WTC11 (cell line): Measurements from ENCODE around the gene LIX1L. TPM values are rescaled to one million over a fixed set of nuclear protein-coding genes. Genes with fewer than 3 reads are reported as not detected.

Experiments
- ATAC-seq: fragments of 200-7000 bp; cut with Tn5 transposase; 2 replicates; pipeline ENCODE4 v1.10.0; 2021; ENCODE audit warnings: mild to moderate bottlenecking, moderate library complexity
- CTCF ChIA-PET: fragments of 300-600 bp; sonication (Branson Sonifier 250); formaldehyde crosslinking; loops from one replicate; lab custom pipeline; 2021; ENCODE audit warnings: antibody characterized with exemption; lab: Charles Lee
- POLR2A ChIA-PET: fragments of 350-600 bp; sonication (Branson Sonifier 250); formaldehyde crosslinking; loops from one replicate; lab custom pipeline; 2021; ENCODE audit warnings: antibody characterized with exemption; lab: Charles Lee
- DNase-seq: peaks from one replicate; pipeline ENCODE4 v3.0.0; 2021; ENCODE audit warnings: low spot score
- H3K27ac Mint-ChIP-seq: 2 replicates; pipeline ENCODE4 v1.8.0; 2021; ENCODE audit warnings: mixed read lengths
- H3K27me3 Mint-ChIP-seq: 2 replicates; pipeline ENCODE4 v1.8.0; 2021; ENCODE audit warnings: low read depth, mild to moderate bottlenecking, moderate library complexity, mixed read lengths
- H3K36me3 Mint-ChIP-seq: 2 replicates; pipeline ENCODE4 v1.8.0; 2021; ENCODE audit warnings: mixed read lengths
- H3K4me1 Mint-ChIP-seq: 2 replicates; pipeline ENCODE4 v1.8.0; 2022; ENCODE audit warnings: mixed read lengths
- H3K4me3 Mint-ChIP-seq: 2 replicates; pipeline ENCODE4 v1.8.0; 2021; ENCODE audit warnings: mild to moderate bottlenecking, moderate library complexity, mixed read lengths
- H3K9me3 Mint-ChIP-seq: 2 replicates; pipeline ENCODE4 v1.8.0; 2021; ENCODE audit warnings: mixed read lengths
- CREM ChIP-seq: sonication (generic); formaldehyde crosslinking; IDR thresholded peaks from 2 replicates; pipeline ENCODE4 v1.8.1; 2022; ENCODE audit warnings: mild to moderate bottlenecking, missing genetic modification reagents, moderate library complexity
- ESRRA ChIP-seq: sonication (generic); formaldehyde crosslinking; IDR thresholded peaks from 2 replicates; pipeline ENCODE4 v1.8.1; 2022; ENCODE audit warnings: mild to moderate bottlenecking, missing genetic modification reagents, borderline replicate concordance
- ETV6 ChIP-seq: sonication (generic); formaldehyde crosslinking; IDR thresholded peaks from 2 replicates; pipeline ENCODE4 v1.8.1; 2022; ENCODE audit warnings: mild to moderate bottlenecking, missing genetic modification reagents
- HMGXB4 ChIP-seq: sonication (generic); formaldehyde crosslinking; IDR thresholded peaks from 2 replicates; pipeline ENCODE4 v1.8.1; 2023; ENCODE audit warnings: mild to moderate bottlenecking, moderate library complexity, missing genetic modification reagents
- KAT7 ChIP-seq: sonication (generic); formaldehyde crosslinking; IDR thresholded peaks from 2 replicates; pipeline ENCODE4 v1.8.1; 2023; ENCODE audit warnings: missing genetic modification reagents, mild to moderate bottlenecking, borderline replicate concordance
- MXD4 ChIP-seq: fragments of 250-450 bp; sonication (Bioruptor Pico); IDR thresholded peaks from 2 replicates; pipeline ENCODE4 v1.8.0; 2021; ENCODE audit warnings: mild to moderate bottlenecking, moderate library complexity, borderline replicate concordance
- MYBL2 ChIP-seq: sonication (generic); formaldehyde crosslinking; IDR thresholded peaks from 2 replicates; pipeline ENCODE4 v1.8.1; 2023; ENCODE audit warnings: mild to moderate bottlenecking, moderate library complexity, missing genetic modification reagents
- NFATC4 ChIP-seq: fragments of 250-450 bp; sonication (Bioruptor Pico); IDR thresholded peaks from 2 replicates; pipeline ENCODE4 v1.9.0; 2021; ENCODE audit warnings: mild to moderate bottlenecking
- OVOL2 ChIP-seq: fragments of 250-450 bp; sonication (Bioruptor Pico); IDR thresholded peaks from 2 replicates; pipeline ENCODE4 v1.9.0; 2021; ENCODE audit warnings: mild to moderate bottlenecking, borderline replicate concordance
- PRDM15 ChIP-seq: sonication (generic); formaldehyde crosslinking; IDR thresholded peaks from 2 replicates; pipeline ENCODE4 v1.8.0; 2022; ENCODE audit warnings: missing genetic modification reagents
- PRRX2 ChIP-seq: fragments of 250-450 bp; sonication (Bioruptor Pico); IDR thresholded peaks from 2 replicates; pipeline ENCODE4 v1.8.0; 2021; ENCODE audit warnings: mild to moderate bottlenecking
- RELA ChIP-seq: sonication (generic); formaldehyde crosslinking; IDR thresholded peaks from 2 replicates; pipeline ENCODE4 v1.8.1; 2022; ENCODE audit warnings: missing genetic modification reagents, mild to moderate bottlenecking, borderline replicate concordance
- RORB ChIP-seq: fragments of 250-450 bp; sonication (Bioruptor Pico); IDR thresholded peaks from 2 replicates; pipeline ENCODE4 v1.9.0; 2021; ENCODE audit warnings: mild to moderate bottlenecking
- SMAD4 ChIP-seq: sonication (generic); formaldehyde crosslinking; IDR thresholded peaks from 2 replicates; pipeline ENCODE4 v1.8.0; 2022; ENCODE audit warnings: mild to moderate bottlenecking, missing genetic modification reagents
- SP1 ChIP-seq: sonication (generic); formaldehyde crosslinking; conservative IDR thresholded peaks from 2 replicates; pipeline ENCODE4 v1.8.1; 2022; ENCODE audit warnings: missing genetic modification reagents
- ZNF219 ChIP-seq: sonication (generic); formaldehyde crosslinking; IDR thresholded peaks from 2 replicates; pipeline ENCODE4 v1.8.0; 2023; ENCODE audit warnings: missing genetic modification reagents, mild to moderate bottlenecking, borderline replicate concordance
- ZNF396 ChIP-seq: fragments of 250-450 bp; sonication (Bioruptor Pico); IDR thresholded peaks from 2 replicates; pipeline ENCODE4 v1.8.0; 2021; ENCODE audit warnings: mild to moderate bottlenecking, moderate library complexity, borderline replicate concordance
- total RNA-seq: library from RNA; stranded (reverse); gene quantifications from 3 replicates; pipeline ENCODE4 v1.2.3, GENCODE V29; 2021
- TF ChIP-seq, protein P1 (sequence below): sonication (generic); formaldehyde crosslinking; IDR thresholded peaks from 2 replicates; pipeline ENCODE4 v1.8.0; 2022; ENCODE audit warnings: mild to moderate bottlenecking, missing genetic modification reagents
- TF ChIP-seq, protein P2 (sequence below): sonication (generic); formaldehyde crosslinking; IDR thresholded peaks from 2 replicates; pipeline ENCODE4 v1.8.0; 2022; ENCODE audit warnings: mild to moderate bottlenecking, missing genetic modification reagents
- TF ChIP-seq, protein P3 (sequence below): sonication (generic); formaldehyde crosslinking; conservative IDR thresholded peaks from 2 replicates; pipeline ENCODE4 v1.8.1; 2023; ENCODE audit warnings: mild to moderate bottlenecking, low read depth, missing genetic modification reagents, moderate library complexity
- TF ChIP-seq, protein P4 (sequence below): fragments of 250-450 bp; sonication (Bioruptor Pico); IDR thresholded peaks from 2 replicates; pipeline ENCODE4 v1.8.0; 2021; ENCODE audit warnings: mild to moderate bottlenecking

Gene LIX1L
- total RNA-seq, 1 experiment from 2014 or later = 3.0 TPM

GRCh38 chr1:145956781-145957442 is 905 bp downstream of the LIX1L start (continued):
- no peak for TF ChIP-seq ETV6
- no peak for TF ChIP-seq KAT7 (CRISPR knock-in tag)
- TF ChIP-seq, protein P1, sequence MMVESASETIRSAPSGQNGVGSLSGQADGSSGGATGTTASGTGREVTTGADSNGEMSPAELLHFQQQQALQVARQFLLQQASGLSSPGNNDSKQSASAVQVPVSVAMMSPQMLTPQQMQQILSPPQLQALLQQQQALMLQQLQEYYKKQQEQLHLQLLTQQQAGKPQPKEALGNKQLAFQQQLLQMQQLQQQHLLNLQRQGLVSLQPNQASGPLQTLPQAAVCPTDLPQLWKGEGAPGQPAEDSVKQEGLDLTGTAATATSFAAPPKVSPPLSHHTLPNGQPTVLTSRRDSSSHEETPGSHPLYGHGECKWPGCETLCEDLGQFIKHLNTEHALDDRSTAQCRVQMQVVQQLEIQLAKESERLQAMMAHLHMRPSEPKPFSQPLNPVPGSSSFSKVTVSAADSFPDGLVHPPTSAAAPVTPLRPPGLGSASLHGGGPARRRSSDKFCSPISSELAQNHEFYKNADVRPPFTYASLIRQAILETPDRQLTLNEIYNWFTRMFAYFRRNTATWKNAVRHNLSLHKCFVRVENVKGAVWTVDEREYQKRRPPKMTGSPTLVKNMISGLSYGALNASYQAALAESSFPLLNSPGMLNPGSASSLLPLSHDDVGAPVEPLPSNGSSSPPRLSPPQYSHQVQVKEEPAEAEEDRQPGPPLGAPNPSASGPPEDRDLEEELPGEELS (CRISPR knock-in tag) = no peak

GRCh38 chr1:145956361-145956760 is 1.5 kb downstream of the LIX1L start:
- Mint-ChIP-seq H3K27ac (no peak overlapping the region), H3K4me1 (peaks cover 22% of the 10 kb centered on the region), H3K4me3 (no peak overlapping the region), H3K9me3 (no peaks in the 10 kb centered on the region), H3K36me3 (no peaks in the 10 kb centered on the region), H3K27me3 (peaks cover 83% of the 10 kb centered on the region)
- CTCF ChIA-PET = interaction anchor here (2.4 kb wide), 1 partner anchor 51 kb away, joined by 16 read pairs; no protein-coding TSS in a partner anchor
- DNase-seq (no peak), ATAC-seq (no peak)
- TF ChIP-seq, protein P2, sequence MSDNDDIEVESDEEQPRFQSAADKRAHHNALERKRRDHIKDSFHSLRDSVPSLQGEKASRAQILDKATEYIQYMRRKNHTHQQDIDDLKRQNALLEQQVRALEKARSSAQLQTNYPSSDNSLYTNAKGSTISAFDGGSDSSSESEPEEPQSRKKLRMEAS = no peak
- no peak for TF ChIP-seq RELA (CRISPR knock-in tag)
- no peak for TF ChIP-seq ETV6
- no peak for TF ChIP-seq CREM
- no peak for TF ChIP-seq PRRX2 (CRISPR knock-in tag)
- no peak for TF ChIP-seq NFATC4
- TF ChIP-seq, protein P3, sequence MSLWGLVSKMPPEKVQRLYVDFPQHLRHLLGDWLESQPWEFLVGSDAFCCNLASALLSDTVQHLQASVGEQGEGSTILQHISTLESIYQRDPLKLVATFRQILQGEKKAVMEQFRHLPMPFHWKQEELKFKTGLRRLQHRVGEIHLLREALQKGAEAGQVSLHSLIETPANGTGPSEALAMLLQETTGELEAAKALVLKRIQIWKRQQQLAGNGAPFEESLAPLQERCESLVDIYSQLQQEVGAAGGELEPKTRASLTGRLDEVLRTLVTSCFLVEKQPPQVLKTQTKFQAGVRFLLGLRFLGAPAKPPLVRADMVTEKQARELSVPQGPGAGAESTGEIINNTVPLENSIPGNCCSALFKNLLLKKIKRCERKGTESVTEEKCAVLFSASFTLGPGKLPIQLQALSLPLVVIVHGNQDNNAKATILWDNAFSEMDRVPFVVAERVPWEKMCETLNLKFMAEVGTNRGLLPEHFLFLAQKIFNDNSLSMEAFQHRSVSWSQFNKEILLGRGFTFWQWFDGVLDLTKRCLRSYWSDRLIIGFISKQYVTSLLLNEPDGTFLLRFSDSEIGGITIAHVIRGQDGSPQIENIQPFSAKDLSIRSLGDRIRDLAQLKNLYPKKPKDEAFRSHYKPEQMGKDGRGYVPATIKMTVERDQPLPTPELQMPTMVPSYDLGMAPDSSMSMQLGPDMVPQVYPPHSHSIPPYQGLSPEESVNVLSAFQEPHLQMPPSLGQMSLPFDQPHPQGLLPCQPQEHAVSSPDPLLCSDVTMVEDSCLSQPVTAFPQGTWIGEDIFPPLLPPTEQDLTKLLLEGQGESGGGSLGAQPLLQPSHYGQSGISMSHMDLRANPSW (CRISPR knock-in tag) = no peak
- TF ChIP-seq HMGXB4 (CRISPR knock-in tag) = no peak
- POLR2A ChIA-PET = no interaction called here

DNA sequence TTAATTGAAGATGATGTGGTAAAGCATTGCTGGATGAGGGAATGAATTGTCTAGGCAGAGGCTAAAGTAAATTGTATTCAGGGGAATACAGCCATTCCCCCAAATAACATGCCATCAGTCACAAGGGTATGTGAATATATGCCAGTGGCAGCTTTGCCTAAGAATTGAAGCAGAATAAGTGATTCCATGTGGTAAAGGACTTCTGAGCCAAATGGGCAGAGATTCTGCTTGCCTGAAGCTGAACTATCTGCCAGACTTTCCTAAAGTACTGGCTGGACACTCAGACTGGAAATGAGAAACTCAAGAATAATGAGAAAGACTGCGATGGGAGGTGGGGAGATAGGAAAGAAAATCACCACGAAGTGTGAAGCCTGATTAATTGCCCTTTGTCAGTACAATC is 2.4 kb downstream of the LIX1L start:
- ChIA-PET CTCF (no interaction called here), POLR2A (interaction anchor here (1.4 kb wide), 1 partner anchor 9 kb away, joined by 3 read pairs; the partner anchor contains the start of genes ANKRD34A and POLR3GL)
- no peaks in the 10 kb centered on the region for H3K36me3 Mint-ChIP-seq
- ATAC-seq (no peak), DNase-seq (no peak)
- no peak overlapping the region for H3K27ac Mint-ChIP-seq
- H3K4me1 Mint-ChIP-seq = peaks cover 24% of the 10 kb centered on the region
- H3K9me3 Mint-ChIP-seq = no peaks in the 10 kb centered on the region
- H3K27me3 Mint-ChIP-seq = peaks cover 74% of the 10 kb centered on the region
- H3K4me3 Mint-ChIP-seq = no peak overlapping the region
- TF ChIP-seq KAT7 (CRISPR knock-in tag) = no peak
- no peak for TF ChIP-seq PRDM15 (CRISPR knock-in tag)
- TF ChIP-seq ZNF219 (CRISPR knock-in tag) = no peak
- no peak for TF ChIP-seq ESRRA (CRISPR knock-in tag)
- no peak for TF ChIP-seq ZNF396 (CRISPR knock-in tag)
- no peak for TF ChIP-seq OVOL2 (CRISPR knock-in tag)
- TF ChIP-seq, protein P4, sequence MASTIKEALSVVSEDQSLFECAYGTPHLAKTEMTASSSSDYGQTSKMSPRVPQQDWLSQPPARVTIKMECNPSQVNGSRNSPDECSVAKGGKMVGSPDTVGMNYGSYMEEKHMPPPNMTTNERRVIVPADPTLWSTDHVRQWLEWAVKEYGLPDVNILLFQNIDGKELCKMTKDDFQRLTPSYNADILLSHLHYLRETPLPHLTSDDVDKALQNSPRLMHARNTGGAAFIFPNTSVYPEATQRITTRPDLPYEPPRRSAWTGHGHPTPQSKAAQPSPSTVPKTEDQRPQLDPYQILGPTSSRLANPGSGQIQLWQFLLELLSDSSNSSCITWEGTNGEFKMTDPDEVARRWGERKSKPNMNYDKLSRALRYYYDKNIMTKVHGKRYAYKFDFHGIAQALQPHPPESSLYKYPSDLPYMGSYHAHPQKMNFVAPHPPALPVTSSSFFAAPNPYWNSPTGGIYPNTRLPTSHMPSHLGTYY (CRISPR knock-in tag) = no peak
- TF ChIP-seq MYBL2 (CRISPR knock-in tag) = no peak
- TF ChIP-seq MXD4 (CRISPR knock-in tag) = no peak
- TF ChIP-seq RORB (CRISPR knock-in tag) = no peak
- TF ChIP-seq SP1 (CRISPR knock-in tag) = no peak
- TF ChIP-seq SMAD4 = no peak
- TF ChIP-seq CREM = no peak
